ENCODE data around the gene NEURL1. TPM values are rescaled to one million over a fixed set of nuclear protein-coding genes. Genes with fewer than 3 reads are reported as not detected.

Gene NEURL1
- total RNA-seq, 1 experiment from 2014 or later = 4.1 TPM

DNA sequence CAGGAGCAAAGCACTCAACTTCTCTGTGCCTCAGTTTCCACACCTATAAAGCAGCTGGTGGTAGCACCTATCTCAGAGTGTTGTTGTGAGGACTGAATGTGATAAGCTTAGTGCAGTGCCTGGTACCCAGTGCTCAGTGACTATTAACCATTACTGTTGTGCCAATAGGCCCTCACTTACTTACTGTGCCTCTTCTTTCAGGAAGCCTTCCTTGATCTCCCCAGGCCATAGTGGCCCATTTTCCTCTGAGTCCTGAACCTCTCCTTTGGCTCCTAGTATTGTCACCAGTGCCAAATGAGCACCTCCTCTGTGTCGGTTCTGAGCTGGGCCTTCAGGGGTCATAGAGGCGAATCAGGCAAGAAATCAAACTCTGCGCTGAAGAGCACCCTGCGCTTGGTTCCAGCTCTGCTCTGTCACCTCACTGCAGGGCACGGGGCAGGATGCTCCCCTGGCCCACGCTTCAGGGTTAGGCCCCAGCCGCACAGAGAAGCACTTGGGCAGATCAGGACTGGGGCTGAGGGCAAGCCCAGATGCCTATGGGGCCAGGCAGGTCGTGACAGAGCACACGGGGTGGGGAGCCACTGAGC, 37.3 kb upstream of the NEURL1 start:
- H3K9me3 ChIP-seq (replicated peaks) = no peaks in the 10 kb centered on the region
- no peak overlapping the region for H3K4me3 ChIP-seq
- no peaks in the 10 kb centered on the region for H3K36me3 ChIP-seq
- no peak for DNase-seq
- H3K4me1 ChIP-seq = peaks cover 33% of the 10 kb centered on the region
- H3K27me3 ChIP-seq = no peaks in the 10 kb centered on the region
- H3K27ac ChIP-seq = no peak overlapping the region

DNA sequence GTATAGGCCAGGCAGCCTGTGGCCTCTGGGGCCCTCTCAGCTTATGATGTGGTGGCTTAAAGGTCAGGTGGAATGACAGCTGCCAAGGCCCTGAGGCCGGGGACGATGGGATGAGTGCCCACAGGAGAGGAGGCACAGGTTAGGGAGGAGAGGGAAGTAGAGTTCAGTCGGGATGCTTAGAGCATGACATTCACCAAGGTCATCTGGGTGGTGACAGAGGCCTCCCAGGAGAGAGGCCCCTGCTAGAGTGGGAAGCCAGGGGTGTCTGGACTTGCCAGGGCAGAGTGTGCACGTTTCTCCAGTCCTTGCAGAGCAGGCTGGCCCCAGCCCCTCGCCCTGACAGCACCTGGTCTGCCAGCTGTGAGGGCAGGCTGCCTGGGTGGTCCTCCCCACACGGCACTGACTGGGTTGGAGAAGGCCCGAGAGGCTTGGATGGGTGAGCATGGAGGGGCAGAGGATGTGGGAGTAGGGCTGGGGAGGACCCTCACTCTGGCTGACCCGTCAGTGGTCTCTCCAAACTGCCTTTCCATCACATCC, 36.3 kb upstream of the NEURL1 start:
- DNase-seq = peak; percentile 76
- H3K4me1 ChIP-seq = peaks cover 33% of the 10 kb centered on the region
- no peaks in the 10 kb centered on the region for H3K27me3 ChIP-seq
- no peak overlapping the region for H3K4me3 ChIP-seq
- H3K9me3 ChIP-seq (replicated peaks) = no peaks in the 10 kb centered on the region
- no peaks in the 10 kb centered on the region for H3K36me3 ChIP-seq
- H3K27ac ChIP-seq = no peak overlapping the region

DNA sequence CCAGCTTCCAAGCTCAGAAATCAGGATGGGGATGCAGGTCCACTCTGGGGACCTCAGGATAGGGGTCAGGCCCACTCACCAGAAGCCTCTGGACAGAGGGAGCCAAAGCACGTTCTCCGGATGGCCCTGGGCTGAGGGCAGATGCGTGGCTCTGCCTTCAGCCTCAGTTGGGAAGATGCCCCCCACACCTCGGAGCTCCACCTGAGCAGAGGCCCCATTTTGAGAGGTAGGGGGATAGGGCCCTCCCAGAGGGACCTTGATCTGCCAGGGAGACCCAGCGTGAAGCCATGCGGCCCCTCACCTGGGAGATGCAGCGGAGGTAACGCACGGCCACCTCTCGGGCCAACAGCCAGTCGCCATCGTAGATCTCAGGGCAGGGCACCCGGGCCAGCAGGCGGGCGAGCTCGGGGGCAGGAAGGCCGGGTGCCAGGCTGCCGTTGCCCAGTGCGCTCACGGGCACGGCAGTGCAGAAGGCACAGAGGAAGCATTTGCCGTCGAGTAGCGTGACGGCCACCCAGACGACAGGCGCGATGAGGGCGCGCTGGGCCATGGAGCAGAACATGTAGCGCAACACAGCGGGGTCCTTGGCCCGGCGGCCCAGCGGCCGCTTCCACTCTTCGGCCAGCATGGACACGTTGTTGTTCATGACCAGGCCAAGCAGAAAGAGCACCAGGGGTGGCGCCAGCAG, 35.5 kb upstream of the NEURL1 start:
- H3K4me1 ChIP-seq = peaks cover 28% of the 10 kb centered on the region
- no peaks in the 10 kb centered on the region for H3K36me3 ChIP-seq
- H3K27me3 ChIP-seq = no peaks in the 10 kb centered on the region
- no peak overlapping the region for H3K27ac ChIP-seq
- DNase-seq = no peak
- no peaks in the 10 kb centered on the region for H3K9me3 ChIP-seq (replicated peaks)
- H3K4me3 ChIP-seq = no peak overlapping the region

DNA sequence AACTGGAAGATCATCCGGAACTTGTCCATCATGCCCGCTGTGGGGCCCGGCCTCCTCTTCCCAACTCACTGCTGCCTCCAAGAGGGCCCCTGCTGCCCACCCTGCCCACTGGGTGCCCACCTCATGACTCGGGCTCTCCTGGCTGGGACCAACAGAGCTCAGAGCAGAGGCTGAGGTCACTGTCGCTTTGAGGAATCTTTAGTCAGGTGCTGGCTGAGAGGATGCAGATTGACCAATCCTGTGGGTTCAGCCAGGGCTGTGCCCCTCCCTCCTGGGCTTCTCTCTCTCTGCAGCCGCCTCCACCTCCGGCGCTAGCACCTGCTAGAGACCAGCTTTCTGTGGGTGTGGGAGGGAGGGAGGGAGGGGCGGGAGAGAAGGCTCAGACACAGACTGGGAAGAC, 34.8 kb upstream of the NEURL1 start, which contains the start of gene CALHM1:
TSS of gene CALHM1 (minus strand) at position 181 of the 400 bp plus-strand sequence. CDS start at position 32, 149 bp downstream.
- H3K9me3 ChIP-seq (replicated peaks) = no peaks in the 10 kb centered on the region
- no peaks in the 10 kb centered on the region for H3K36me3 ChIP-seq
- no peaks in the 10 kb centered on the region for H3K27me3 ChIP-seq
- DNase-seq = peak; percentile 63 to 79
- peaks cover 28% of the 10 kb centered on the region for H3K4me1 ChIP-seq
- no peak within 1 kb of the TSS for H3K4me3 ChIP-seq
- no peak within 1 kb of the TSS for H3K27ac ChIP-seq

DNA sequence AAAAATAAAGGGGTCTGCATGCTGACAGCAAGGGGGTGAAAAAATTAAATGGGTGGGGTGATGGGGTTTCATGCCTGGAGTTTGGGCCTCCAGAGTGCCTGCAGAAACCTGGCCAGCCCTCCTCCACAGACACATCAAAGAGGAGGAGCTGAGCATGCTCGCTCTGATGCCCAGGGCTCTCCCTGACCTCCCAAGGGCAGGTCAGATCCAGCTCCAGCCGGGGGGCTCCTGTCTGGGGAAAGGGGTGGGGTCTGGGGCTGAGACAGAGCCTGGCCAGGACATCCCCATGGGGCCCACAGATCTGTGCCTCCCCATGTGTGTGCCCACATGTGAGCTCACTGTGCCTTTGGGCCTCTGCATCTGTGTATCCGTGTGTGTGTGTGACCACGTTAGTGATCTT, 33.9 kb upstream of the NEURL1 start:
- Histone ChIP-seq H3K36me3 (no peaks in the 10 kb centered on the region), H3K9me3 (replicated peaks) (no peaks in the 10 kb centered on the region), H3K4me1 (peaks cover 28% of the 10 kb centered on the region), H3K27ac (no peak overlapping the region), H3K27me3 (no peaks in the 10 kb centered on the region), H3K4me3 (no peak overlapping the region)
- DNase-seq = no peak

DNA sequence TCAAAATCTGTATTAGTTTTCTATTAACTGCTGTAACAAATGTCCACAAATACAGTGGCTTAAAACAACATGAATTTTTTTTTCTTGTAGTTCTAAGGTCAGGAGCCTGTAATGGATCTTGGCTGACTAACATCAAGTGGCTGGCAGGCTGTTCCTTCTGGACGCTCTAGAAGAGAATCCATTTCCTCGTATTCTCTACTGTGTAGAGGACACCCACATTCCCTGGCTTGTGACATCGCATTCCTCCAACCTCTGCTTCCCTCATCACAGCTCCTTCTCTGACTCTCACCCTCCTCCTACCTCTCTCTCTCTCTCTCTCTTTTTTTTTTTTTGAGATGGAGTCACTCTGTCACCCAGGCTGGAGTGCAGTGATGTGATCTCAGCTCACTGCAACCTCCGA, 30.0 kb upstream of the NEURL1 start:
- H3K9me3 ChIP-seq (replicated peaks) = no peaks in the 10 kb centered on the region
- H3K27me3 ChIP-seq = no peaks in the 10 kb centered on the region
- no peak for DNase-seq
- no peak overlapping the region for H3K4me3 ChIP-seq
- H3K36me3 ChIP-seq = no peaks in the 10 kb centered on the region
- peaks cover 3% of the 10 kb centered on the region for H3K4me1 ChIP-seq
- no peak overlapping the region for H3K27ac ChIP-seq

DNA sequence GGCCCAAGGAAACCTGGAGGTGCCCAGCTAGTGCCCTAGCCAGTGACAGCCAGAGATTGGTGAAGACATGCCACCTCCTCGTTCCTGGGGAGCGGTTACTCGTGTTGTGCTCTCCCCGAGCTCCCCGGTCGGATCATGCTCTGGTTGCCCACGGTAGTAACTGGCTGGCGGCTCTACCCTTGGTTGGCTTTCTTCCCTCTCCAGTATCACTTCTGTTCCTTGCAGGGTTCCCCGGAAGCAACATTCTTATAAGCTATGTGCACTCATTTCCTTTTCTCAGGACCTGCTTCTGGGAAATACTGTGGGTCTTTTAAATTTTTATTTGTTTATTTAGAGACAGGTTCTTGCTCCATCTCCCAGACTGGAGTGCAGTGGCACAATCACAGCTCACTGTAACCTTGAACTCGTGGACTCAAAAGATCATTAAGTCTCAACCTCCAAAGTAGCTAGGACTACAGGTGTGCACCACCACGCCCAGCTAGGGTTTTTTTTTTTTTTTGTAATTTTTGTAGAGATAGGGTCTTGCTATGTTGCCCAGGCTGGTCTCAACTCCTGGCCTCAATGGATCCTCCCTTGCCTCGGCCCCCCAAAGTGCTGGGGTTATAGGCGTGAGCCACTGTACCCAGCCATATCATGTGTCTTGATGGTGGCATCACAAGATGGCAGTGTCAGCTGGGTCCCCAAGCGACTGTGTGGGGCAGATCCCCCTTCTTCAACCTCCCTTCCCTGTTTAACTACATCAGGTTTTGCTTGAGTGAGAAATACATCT, 27.9 kb upstream of the NEURL1 start:
- Histone ChIP-seq H3K27me3 (no peaks in the 10 kb centered on the region), H3K4me1 (no peaks in the 10 kb centered on the region), H3K9me3 (replicated peaks) (no peaks in the 10 kb centered on the region), H3K4me3 (no peak overlapping the region), H3K27ac (no peak overlapping the region), H3K36me3 (no peaks in the 10 kb centered on the region)
- no peak for DNase-seq

DNA sequence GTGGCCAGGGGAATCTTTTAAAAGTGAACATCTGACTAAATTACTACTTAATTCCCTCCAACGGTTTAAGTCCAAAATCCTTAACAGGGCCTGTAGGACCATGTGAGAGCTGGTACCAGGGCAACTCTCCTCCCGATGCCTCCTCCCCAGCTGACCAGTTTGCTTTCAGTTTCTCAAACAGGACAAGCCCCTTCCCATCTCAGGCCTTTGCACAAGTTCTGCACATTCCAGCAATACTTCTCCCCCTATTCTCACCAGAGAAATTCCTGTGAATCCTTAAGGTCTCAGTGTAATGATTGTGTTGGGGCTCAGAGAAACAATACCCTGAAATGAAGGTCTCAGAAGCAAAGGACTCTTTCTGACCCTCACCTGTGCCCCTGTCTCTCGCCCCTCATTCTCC, 26.8 kb upstream of the NEURL1 start:
- H3K4me1 ChIP-seq = peaks cover 9% of the 10 kb centered on the region
- no peak for DNase-seq
- H3K27ac ChIP-seq = no peak overlapping the region
- no peak overlapping the region for H3K4me3 ChIP-seq
- no peaks in the 10 kb centered on the region for H3K9me3 ChIP-seq (replicated peaks)
- no peaks in the 10 kb centered on the region for H3K36me3 ChIP-seq
- H3K27me3 ChIP-seq = no peaks in the 10 kb centered on the region

DNA sequence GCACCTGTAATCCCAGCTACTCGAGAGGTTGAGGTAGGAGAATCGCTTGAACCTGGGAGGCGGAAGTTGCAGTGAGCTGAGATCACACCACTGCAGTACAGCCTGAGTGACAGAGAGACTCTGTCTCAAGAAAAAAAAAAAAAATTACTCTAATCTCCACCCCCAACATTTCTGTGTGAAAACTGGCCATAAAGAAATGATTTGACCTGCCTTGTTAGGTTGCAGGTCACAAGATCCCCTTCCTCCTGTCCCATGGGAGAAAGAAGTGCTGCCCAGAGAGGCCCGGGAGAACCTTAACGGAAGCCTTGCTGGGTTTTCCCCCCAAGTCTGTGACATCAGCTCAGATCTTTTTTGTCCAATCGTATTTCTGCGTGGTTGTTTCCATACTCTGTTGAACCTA, 26.1 kb upstream of the NEURL1 start:
- H3K36me3 ChIP-seq = no peaks in the 10 kb centered on the region
- peaks cover 12% of the 10 kb centered on the region for H3K4me1 ChIP-seq
- H3K27ac ChIP-seq = no peak overlapping the region
- H3K27me3 ChIP-seq = no peaks in the 10 kb centered on the region
- H3K4me3 ChIP-seq = no peak overlapping the region
- DNase-seq = no peak
- no peaks in the 10 kb centered on the region for H3K9me3 ChIP-seq (replicated peaks)

DNA sequence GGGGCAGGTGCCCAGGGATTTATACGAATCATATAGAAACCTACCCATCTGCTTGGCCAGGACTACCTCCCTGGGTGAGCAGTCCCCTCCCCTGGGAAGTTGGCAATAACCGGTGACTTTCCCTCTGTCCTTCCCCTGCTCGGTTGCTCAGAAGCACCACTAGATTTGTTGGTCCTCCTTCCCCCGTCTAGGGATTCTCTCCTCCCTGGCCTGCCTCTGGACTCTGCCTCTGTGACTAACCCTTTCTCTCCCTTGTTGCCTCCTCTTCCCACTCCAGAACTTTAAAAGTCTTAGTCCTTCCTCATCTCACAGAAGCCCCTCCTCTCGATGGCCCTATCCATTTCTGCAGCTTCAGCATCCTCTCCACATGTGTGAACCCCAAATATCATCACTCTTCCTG, 24.3 kb upstream of the NEURL1 start:
- no peaks in the 10 kb centered on the region for H3K27me3 ChIP-seq
- DNase-seq = no peak

DNA sequence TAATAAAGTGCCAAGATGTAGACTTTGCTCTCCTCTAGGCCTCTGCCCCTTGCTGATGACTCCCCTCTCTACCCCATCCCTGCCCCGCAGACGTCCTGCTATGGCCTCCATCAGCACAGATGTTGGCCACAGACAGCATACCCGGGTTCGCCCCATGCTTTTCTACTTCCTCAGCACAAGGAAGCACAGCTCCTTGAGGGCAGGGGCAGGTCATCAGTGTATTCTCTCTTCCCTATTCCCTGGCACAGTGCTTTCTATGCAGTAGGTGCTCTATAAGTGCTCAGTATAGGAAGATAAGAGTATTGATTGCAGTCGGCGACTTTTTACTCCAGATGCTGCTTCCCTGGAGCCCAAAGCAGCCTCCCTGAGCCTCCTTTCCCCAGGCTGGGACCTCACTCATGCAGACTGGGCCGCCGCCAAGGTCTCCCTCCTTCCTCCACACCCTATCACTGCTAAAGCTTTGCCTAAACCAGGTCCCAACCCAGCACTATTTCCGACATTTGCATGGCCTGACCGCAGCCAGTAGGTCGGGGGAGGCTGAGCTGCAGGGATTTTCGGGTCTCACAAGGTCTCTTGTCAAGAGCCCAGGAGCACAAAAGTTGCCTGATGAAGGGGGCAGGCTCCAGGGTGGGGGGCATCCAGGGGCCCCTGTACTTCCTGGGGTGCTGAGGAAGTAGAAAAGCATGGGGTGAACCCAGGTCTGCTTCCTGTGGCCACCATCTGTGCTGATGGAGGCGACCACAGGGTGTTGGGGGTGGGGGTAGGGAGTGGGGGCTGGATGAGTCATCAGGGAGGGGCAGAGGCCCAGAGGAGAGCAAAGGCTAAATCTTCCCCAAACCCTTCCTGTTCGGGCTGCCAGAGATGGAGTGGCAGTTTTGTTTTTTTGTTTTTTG, 22.5 kb upstream of the NEURL1 start:
- H3K36me3 ChIP-seq = no peaks in the 10 kb centered on the region

More for the DNA sequence above, 24.3 kb upstream of the NEURL1 start:
- no peaks in the 10 kb centered on the region for H3K36me3 ChIP-seq
- no peak overlapping the region for H3K27ac ChIP-seq
- no peaks in the 10 kb centered on the region for H3K9me3 ChIP-seq (replicated peaks)
- no peak overlapping the region for H3K4me3 ChIP-seq
- H3K4me1 ChIP-seq = peaks cover 12% of the 10 kb centered on the region

DNA sequence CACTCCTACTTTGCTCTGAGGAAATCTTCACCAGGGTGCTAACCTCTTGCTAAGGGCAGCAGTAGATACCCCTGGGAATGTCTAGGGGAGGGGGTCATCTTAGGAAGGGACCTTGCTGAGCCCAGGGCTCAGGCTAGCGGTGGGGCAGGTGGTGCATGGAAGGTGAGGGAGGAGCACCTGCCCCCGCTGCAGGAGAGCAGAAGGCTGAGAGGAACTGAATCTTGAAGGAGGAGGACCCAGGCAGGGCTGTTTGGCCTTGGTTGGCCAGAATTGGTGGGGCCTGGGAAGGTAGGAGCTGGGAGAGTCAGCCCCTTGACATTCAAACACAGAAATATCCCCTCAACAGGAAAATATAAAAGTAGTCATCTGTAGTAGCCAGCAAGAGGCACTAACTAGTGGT, 21.5 kb upstream of the NEURL1 start:
- Histone ChIP-seq H3K27ac (no peak overlapping the region), H3K27me3 (no peaks in the 10 kb centered on the region), H3K4me1 (peaks cover 12% of the 10 kb centered on the region), H3K4me3 (no peak overlapping the region), H3K36me3 (no peaks in the 10 kb centered on the region), H3K9me3 (replicated peaks) (no peaks in the 10 kb centered on the region)
- no peak for DNase-seq

More for the DNA sequence above, 22.5 kb upstream of the NEURL1 start:
- H3K27ac ChIP-seq = no peak overlapping the region
- peak; percentile 49 for DNase-seq
- H3K27me3 ChIP-seq = no peaks in the 10 kb centered on the region
- H3K9me3 ChIP-seq (replicated peaks) = no peaks in the 10 kb centered on the region
- no peak overlapping the region for H3K4me3 ChIP-seq
- H3K4me1 ChIP-seq = peaks cover 12% of the 10 kb centered on the region

DNA sequence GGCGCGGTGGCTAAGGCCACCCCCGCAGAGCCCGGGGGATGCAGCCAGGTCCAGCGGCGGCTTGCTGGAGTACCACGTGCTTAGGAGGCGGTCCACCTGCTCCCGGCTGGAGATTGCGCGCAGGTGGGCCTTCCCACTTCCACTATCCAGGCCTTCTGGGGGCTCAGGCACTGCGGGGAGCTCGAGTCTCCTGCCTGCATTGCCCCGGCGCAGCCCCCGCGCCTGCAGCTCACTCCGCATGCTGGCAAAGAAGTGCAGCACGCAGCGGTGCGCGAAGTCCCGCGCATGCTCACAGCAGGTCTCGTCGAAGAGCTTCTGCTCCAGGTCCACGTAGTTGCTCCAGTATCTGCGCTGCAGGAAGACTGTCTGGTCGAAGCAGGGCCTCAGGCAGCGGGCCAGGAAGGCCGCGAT, 20.2 kb upstream of the NEURL1 start:
- H3K4me3 ChIP-seq = no peak overlapping the region
- no peaks in the 10 kb centered on the region for H3K27me3 ChIP-seq
- H3K9me3 ChIP-seq (replicated peaks) = no peaks in the 10 kb centered on the region
- peaks cover 12% of the 10 kb centered on the region for H3K4me1 ChIP-seq
- no peak for DNase-seq
- no peak overlapping the region for H3K27ac ChIP-seq
- H3K36me3 ChIP-seq = no peaks in the 10 kb centered on the region

DNA sequence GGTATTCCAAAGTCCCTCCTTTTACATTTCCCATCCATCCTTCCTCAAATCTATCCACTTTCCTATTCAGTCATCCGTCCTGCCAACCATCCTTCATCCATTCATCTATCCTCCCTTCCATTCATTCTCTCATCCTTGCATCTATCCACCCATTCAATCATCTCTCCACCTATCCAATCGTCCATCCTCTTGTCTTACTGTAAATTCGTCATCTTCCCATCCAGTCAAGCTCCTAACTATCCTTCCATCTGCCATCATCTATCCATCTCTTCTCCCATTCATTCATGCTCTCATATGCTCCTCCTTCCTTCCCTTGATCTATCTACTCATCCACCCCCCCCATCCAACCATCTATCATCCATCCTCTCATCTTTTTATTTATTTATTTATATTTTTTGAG, 19.4 kb upstream of the NEURL1 start:
- H3K4me1 ChIP-seq = peaks cover 14% of the 10 kb centered on the region
- H3K36me3 ChIP-seq = no peaks in the 10 kb centered on the region
- no peak overlapping the region for H3K4me3 ChIP-seq
- no peaks in the 10 kb centered on the region for H3K9me3 ChIP-seq (replicated peaks)
- no peaks in the 10 kb centered on the region for H3K27me3 ChIP-seq
- DNase-seq = no peak
- H3K27ac ChIP-seq = no peak overlapping the region
